ENCODE data around the gene PEDS1.

GRCh38 chr20:50152394-50153152, 950 bp downstream of the PEDS1 start:
- TF ChIP-seq CTCF (conservative IDR thresholded peaks at IDR 0.05) (no peak), ZFX (IDR thresholded peaks at IDR 0.05) (no peak)

Data from C4-2B (cell line).